NCI-H446 treated with DMSO at 0.1 percent for 48 hours (cell line): ENCODE data around the gene SMIM30.
A peak's percentile ranks its signal among the peaks of the same experiment; 100 is the strongest.
"Not testable (repeated sequence)": the region's sequence is repeated elsewhere in the genome, so short reads cannot be mapped to it uniquely, and the experiment has no call there.

Experiments
- DNase-seq: peaks from one replicate; lab custom pipeline; 2025; lab: John Stamatoyannopoulos, UW

Gene SMIM30

DNA sequence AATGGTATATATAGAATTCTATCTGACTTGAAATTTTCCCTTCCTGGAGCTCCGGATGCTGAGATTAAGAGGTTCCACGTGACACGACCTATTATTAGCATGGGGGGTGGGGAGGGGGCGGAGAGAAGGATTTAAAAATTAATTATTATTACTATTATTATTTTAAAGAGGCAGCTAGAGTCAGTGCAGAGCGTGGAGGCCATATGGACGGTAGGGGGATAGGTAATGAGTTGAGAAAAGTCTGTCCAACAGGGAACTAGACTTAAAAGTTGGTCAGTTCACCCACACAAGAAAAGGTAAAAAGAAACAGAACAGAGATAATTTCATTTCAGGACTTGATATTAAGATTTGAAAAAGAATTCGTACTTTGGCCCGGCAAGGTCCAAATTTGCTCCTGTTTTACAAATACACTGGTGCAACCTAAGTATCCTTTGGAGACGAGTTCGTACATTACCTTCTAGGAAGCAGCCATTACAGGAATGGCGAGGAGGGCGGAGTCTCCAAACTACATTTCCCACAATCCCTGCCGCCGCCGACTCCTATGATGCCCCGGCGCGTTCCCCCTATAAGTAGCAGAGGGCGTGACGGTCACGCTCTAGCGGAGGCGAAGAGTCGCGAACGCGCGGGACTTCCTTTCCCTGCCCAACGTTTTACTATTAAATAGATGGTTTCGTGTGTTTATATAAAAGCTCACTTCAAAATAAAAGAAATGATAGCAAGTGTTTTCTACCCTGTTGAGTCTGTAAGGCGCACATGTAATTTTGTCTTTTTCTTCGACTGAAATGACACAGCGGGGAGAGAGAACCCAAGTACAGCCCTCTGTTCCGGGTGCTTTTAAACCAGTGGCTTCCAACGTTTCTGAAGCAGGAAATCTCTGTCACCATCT is at the start of gene SMIM30:
Gene SMIM30, minus strand, starts transcription at position 481 of the 886 bp plus-strand sequence. CDS start 976 bp downstream, outside the sequence.
- DNase-seq: peak; percentile 82

DNA sequence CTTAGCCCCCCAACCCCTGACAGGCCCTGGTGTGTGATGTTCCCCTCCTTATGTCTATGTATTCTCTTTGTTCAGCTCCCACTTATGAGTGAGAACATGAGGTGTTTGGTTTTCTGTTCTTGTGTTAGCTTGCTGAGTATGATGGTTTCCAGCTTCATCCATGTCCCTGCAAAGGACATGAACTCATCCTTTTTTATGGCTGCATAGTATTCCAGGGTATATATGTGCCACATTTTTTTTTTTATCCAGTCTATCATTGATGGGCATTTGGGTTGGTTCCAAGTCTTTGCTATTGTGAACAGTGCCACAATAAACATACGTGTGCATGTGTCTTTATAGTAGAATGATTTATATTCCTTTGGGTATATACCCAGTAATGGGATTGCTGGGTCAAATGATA is 47.8 kb upstream of the SMIM30 start:
- DNase-seq: not testable (repeated sequence)

DNA sequence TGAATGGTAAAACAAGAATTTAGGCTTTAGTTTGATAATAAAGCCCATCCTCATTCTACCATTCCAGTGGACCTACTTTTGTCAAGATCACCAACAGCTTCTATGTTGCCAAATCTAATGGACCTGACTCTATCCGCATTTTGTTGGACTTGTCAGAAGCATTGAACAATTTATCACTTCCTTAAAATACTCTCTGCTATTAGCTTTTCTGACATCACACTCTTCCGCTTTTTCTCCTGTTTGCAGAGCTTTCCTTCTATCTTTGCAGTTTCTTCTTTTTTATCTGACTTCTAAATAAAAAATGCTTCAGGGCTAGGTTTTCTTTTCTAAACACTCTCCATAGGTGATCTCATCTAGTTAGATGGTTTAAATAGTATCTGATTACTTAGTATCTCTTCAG is 42.7 kb upstream of the SMIM30 start:
- DNase-seq: no peak

DNA sequence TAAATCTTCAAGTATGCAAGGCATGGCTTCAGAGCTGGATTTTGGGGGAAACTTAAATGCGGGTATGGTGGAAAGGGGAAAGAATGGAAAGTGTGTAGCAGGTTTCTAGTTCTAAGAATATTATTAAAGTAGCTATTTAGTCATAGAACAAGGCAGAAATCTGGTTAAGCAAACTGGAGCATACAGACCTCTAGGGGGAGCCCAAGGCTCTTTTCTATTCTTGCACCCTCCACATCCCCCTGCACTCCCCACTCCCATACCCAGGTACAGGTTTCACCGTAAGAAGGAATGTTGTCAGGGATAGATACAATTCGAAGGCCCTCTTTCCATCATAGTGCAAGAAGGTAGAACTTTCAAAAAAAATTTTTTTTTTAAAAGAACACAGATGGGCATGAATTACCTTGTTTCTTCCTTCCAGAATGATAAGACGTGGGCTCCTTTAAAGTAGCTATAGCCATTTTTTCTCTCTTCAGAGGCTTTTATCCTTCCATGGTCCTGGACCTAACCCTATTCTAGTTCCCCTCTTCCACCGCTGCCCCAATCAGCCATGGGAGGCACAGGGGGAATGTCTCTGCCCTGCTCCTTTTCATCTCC is 41.5 kb upstream of the SMIM30 start:
- no peak for DNase-seq

- no peak for DNase-seq
Observed at GRCh38 chr7:113158756-113159155, 40.4 kb upstream of the SMIM30 start.

GRCh38 chr7:113154117-113154516 is 35.8 kb upstream of the SMIM30 start:
- DNase-seq: no peak

GRCh38 chr7:113144817-113145216 is 26.5 kb upstream of the SMIM30 start:
- no peak for DNase-seq

GRCh38 chr7:113143486-113144257 is 25.3 kb upstream of the SMIM30 start:
- DNase-seq: no peak

- no peak for DNase-seq
Observed at GRCh38 chr7:113142385-113143119, 24.2 kb upstream of the SMIM30 start.

DNA sequence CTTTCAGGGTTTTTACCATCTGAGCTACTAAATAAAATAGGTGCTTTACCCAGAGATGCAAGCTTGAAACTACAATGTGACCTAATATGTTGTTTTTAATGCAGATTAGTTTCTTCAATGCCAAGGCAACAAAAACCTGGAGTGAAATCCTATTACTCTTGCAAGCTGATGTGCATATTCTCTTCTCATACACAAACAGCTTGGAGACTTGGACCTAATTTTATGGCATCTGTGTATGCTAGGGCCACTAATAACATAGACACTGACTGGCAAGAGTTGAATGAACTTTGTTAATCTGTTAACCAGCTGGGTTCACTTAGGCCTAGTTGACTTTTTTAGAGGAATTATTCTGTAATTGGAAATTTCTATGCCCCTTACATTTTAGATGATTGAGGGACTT is 23.4 kb upstream of the SMIM30 start:
- peak; percentile 48 for DNase-seq

DNA sequence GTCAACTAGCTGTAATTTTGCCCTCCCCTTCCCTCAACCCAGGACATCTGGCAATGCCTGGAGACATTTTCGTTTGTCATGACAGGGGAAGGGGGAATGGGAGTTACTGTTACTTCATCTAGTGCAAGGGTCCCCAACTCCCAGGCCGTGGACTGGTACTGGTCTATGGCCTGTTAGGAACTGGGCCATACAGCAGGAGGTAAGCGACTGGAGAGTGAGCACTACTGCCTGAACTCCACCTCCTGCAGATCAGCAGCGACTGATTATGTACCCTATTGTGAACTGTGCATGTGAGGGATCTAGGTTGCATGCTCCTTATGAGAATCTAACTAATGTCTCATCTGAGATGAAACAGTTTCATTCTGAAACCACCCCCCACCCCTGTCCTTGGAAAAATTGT is 22.6 kb upstream of the SMIM30 start:
- no peak for DNase-seq

DNA sequence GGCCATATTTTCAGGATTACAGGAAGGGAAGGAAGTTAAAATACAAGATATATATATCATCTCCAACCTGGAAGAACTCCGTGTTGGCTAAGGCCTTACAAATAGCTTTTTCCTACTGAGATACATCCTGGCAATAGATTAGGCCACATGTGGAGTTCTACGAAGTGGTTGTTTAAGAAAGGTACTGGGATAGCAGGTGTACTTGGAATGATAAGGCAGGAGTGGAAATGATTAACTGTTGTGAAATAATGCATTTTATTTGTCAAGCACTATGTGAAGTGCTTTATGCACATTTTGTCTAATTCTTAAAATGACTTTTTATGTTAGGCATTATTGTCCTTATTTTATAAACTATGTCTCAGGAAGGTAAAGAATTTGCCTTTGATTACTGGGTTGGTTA is 18.9 kb upstream of the SMIM30 start:
- DNase-seq: no peak

DNA sequence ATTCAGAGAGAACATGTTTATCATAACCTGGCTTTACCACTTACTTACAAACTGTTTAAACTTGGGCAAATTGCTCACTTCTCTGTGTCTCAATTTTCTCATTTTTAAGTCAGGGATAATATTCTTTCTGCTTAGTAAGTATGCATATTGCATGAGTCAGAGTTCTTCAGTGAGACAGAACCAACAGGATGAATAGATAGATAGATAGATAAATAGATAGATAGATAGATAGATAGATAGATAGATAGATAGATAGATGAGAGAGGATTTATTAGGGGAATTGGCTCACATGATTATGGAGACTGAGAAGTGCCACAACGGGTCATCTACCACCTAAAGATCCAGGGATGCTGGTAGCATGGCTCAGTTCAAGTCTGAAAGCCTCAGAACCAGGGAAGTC is 15.7 kb upstream of the SMIM30 start:
- no peak for DNase-seq

GRCh38 chr7:113131367-113131766 is 13.0 kb upstream of the SMIM30 start:
- no peak for DNase-seq

GRCh38 chr7:113128031-113128430 is 9.7 kb upstream of the SMIM30 start:
- no peak for DNase-seq

- DNase-seq: no peak
Observed at GRCh38 chr7:113125728-113126127, 7.4 kb upstream of the SMIM30 start.

DNA sequence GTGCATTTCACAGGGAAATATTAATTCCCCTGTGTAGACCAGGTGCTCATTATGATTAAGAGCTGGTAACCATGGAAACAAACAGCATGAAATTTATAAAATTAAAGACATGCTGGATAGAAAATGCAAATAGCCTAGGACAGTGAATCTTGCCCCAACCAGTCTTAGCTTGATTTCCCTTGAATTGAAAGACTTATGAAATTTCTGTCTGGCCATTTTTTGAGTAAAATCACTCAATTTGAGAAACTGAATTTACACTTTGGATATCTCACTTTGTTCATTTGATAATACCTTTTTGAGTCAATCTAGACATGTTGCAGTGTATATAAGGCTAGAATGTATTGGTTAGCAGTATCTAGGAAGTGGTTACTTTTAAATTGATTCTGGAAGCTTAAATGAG is 4.4 kb upstream of the SMIM30 start:
- no peak for DNase-seq

DNA sequence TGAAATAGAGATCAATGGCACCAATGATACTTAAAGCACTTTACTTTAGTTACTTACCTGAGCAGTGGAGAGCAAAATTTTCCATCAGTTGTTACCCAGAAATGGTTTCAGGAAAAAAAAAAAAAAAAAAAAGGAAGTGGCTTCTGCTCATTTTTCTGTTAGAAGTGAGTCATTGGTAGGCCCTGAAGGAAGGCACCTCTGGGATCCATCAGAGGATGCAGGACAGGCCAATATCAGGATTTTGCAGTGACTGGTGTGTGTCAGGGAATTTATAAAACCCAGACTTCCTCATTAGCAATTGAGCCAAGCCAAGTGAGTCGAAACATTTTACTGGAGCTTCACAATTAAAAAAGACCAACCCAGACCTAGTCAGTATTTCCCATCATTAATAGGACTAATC is 2.3 kb upstream of the SMIM30 start:
- DNase-seq: no peak

- no peak for DNase-seq
Observed at GRCh38 chr7:113119429-113119828, 1.1 kb upstream of the SMIM30 start.

- DNase-seq: not testable (repeated sequence)
Observed at GRCh38 chr7:113117374-113117774, 980 bp downstream of the SMIM30 start.

GRCh38 chr7:113113912-113114311 is 4.4 kb downstream of the SMIM30 start:
- DNase-seq: no peak

- no peak for DNase-seq
Observed at GRCh38 chr7:113109718-113110117, 8.6 kb downstream of the SMIM30 start.
